GM19023 (cell line): ENCODE results near the gene PTMA.
"Not testable (repeated sequence)": the region's sequence is repeated elsewhere in the genome, so short reads cannot be mapped to it uniquely, and the experiment has no call there.

Experiments used
- ATAC-seq: cut with Tn5 transposase; IDR thresholded peaks from one replicate; pipeline ENCODE4 v1.9.1; 2021; ENCODE audit warnings: mild to moderate bottlenecking, moderate library complexity; ENCODE audit not compliant: unreplicated experiment

The PTMA gene

GRCh38 chr2:231691251-231691772 is 17.0 kb upstream of the PTMA start:
- ATAC-seq: no peak

GRCh38 chr2:231692847-231693246 is 15.5 kb upstream of the PTMA start:
- ATAC-seq: no peak

GRCh38 chr2:231693956-231694355 is 14.4 kb upstream of the PTMA start:
- ATAC-seq: no peak

- no peak for ATAC-seq
These were observed 12.3 kb upstream of the PTMA start for GRCh38 chr2:231696004-231696367.

GRCh38 chr2:231699006-231699405 is 9.3 kb upstream of the PTMA start:
- no peak for ATAC-seq

- ATAC-seq: no peak
These were observed 6.6 kb upstream of the PTMA start for GRCh38 chr2:231701456-231702373.

GRCh38 chr2:231704017-231704416 is 4.3 kb upstream of the PTMA start:
- ATAC-seq: no peak

GRCh38 chr2:231706731-231707624 is 1.3 kb upstream of the PTMA start:
- peak; percentile 35 for ATAC-seq

- ATAC-seq: peak; percentile 0
These were observed 749 bp upstream of the PTMA start for GRCh38 chr2:231707625-231707926.

GRCh38 chr2:231708773-231709635 is 679 bp downstream of the PTMA start:
- ATAC-seq: no peak

GRCh38 chr2:231709636-231709980 is 1.3 kb downstream of the PTMA start:
- no peak for ATAC-seq

- peak; percentile 13 for ATAC-seq
These were observed 1.9 kb downstream of the PTMA start for GRCh38 chr2:231709981-231710798.

- ATAC-seq: no peak
These were observed 2.7 kb downstream of the PTMA start for GRCh38 chr2:231710799-231711676.

- no peak for ATAC-seq
These were observed 3.5 kb downstream of the PTMA start for GRCh38 chr2:231711677-231712450.

GRCh38 chr2:231712451-231713021 is 4.2 kb downstream of the PTMA start:
- ATAC-seq: not testable (repeated sequence)

- ATAC-seq: not testable (repeated sequence)
These were observed 5.0 kb downstream of the PTMA start for GRCh38 chr2:231713406-231713729.

GRCh38 chr2:231713730-231714638 is 5.7 kb downstream of the PTMA start:
- no peak for ATAC-seq
